AG04450 (cell line): ENCODE data around the gene NPAS3. TPM values are rescaled to one million over a fixed set of nuclear protein-coding genes. Genes with fewer than 3 reads are reported as not detected.

ENCODE experiments used
- CTCF ChIA-PET: fragments of 300-600, 350-600 bp; formaldehyde crosslinking; extraction: SDS; loops from one replicate; lab custom pipeline; 2022; ENCODE audit warnings: antibody characterized with exemption, inconsistent platforms; lab: Charles Lee
- POLR2A ChIA-PET: fragments of 350-600 bp; formaldehyde crosslinking; extraction: SDS; loops from one replicate; lab custom pipeline; 2021; ENCODE audit warnings: antibody characterized with exemption, inconsistent platforms; lab: Yijun Ruan, JAX
- DNase-seq: peaks from one replicate; pipeline ENCODE4 v3.0.0-alpha.2; 2011; ENCODE audit warnings: low read depth, low spot score
- H3K27ac ChIP-seq: one replicate; pipeline ENCODE4 v1.5.1; 2012; ENCODE audit warnings: low read depth, low read length, control low read depth
- H3K27me3 ChIP-seq: one replicate; pipeline ENCODE4 v1.6.0; 2012; ENCODE audit warnings: low read length; ENCODE audit not compliant: control insufficient read depth, insufficient read depth
- H3K4me3 ChIP-seq: 2 replicates; pipeline ENCODE4 v1.5.1; 2011; ENCODE audit warnings: mild to moderate bottlenecking, low read depth, low read length, control low read depth
- H3K9me3 ChIP-seq: 2 replicates; pipeline ENCODE4 v1.5.1; 2012; ENCODE audit warnings: low read length; ENCODE audit not compliant: control insufficient read depth, insufficient read depth
- CTCF ChIP-seq: IDR thresholded peaks from 2 replicates; pipeline ENCODE4 v1.5.1; 2011; ENCODE audit warnings: low read depth, low read length, control low read depth, inconsistent platforms
- polyA plus RNA-seq: library from polyadenylated mRNA; depleted of rRNA; stranded (reverse); fragments of >200 nt; gene quantifications from 2 replicates; pipeline ENCODE4 v1.2.3, GENCODE V29; 2011

NPAS3 gene
- polyA plus RNA-seq, 1 experiment: not detected

- Histone ChIP-seq H3K27me3 (no peaks in the 10 kb centered on the region), H3K4me3 (no peak overlapping the region), H3K27ac (no peak overlapping the region), H3K9me3 (no peaks in the 10 kb centered on the region)
- DNase-seq: no peak
- no peak for TF ChIP-seq CTCF
- POLR2A ChIA-PET: no interaction called here
- CTCF ChIA-PET: no interaction called here
These were observed 250.2 kb downstream of the NPAS3 start for GRCh38 chr14:33188880-33189279.

- Histone ChIP-seq H3K4me3 (no peak overlapping the region), H3K27ac (no peak overlapping the region), H3K9me3 (no peaks in the 10 kb centered on the region), H3K27me3 (no peaks in the 10 kb centered on the region)
- no peak for DNase-seq
- POLR2A ChIA-PET: no interaction called here
- TF ChIP-seq CTCF: no peak
- CTCF ChIA-PET: no interaction called here
These were observed 253.2 kb downstream of the NPAS3 start for GRCh38 chr14:33191855-33192254.

- CTCF ChIA-PET: interaction anchor here (1.3 kb wide), 1 partner anchor 598 kb away, joined by 3 read pairs; no protein-coding TSS in a partner anchor
- POLR2A ChIA-PET: no interaction called here
- H3K27me3 ChIP-seq: no peaks in the 10 kb centered on the region
These were observed 255.9 kb downstream of the NPAS3 start for GRCh38 chr14:33194551-33194950.

DNA sequence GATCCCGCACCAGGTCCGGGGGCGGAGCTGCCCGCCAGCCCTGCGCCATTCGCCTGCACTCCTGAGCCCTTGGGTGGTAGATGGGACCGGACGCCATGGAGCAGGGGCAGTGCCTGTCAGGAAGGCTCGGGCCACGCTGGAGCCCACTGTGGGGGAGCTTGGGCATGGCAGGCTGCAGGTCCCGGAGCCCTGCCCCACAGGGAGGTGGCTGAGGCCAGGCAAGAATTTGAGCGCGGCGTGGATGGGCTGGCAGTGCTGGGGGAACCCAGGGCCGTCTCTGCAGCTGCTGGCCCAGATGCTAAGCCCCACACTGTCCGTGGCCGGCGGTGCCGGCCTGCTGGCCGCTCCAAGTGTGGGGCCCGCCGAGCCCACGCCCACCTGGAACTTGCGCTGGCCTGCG lies 260.0 kb downstream of the NPAS3 start:
- ChIA-PET CTCF (no interaction called here), POLR2A (no interaction called here)
- peaks cover 8% of the 10 kb centered on the region for H3K9me3 ChIP-seq
- no peak overlapping the region for H3K27ac ChIP-seq
- no peaks in the 10 kb centered on the region for H3K27me3 ChIP-seq
- TF ChIP-seq CTCF: no peak
- no peak overlapping the region for H3K4me3 ChIP-seq
- no peak for DNase-seq

More at GRCh38 chr14:33194551-33194950, 255.9 kb downstream of the NPAS3 start:
- no peak for DNase-seq
- H3K27ac ChIP-seq: no peak overlapping the region
- no peak overlapping the region for H3K4me3 ChIP-seq
- TF ChIP-seq CTCF: no peak
- peaks cover 8% of the 10 kb centered on the region for H3K9me3 ChIP-seq

DNA sequence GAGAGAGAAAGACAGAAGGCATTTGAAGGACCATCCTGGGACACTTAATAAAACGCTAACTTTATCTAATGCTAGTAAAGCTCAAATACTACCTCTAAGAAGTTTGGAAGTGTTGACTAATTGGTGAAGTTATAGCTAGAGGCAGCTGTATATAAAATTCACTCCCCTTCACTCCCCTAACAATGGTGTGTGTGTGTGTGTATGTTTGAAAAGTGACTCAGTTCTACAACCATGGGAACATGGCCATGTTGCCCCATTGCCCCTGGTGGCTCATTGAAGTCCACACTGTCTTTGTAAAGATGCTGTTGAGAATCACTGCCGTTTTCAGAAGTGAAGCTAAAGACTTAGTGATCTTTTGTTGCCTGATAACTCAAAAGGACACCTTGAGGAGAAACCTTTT lies 262.4 kb downstream of the NPAS3 start:
- ChIA-PET POLR2A (no interaction called here), CTCF (no interaction called here)
- Histone ChIP-seq H3K4me3 (no peak overlapping the region), H3K9me3 (peaks cover 8% of the 10 kb centered on the region), H3K27ac (no peak overlapping the region), H3K27me3 (no peaks in the 10 kb centered on the region)
- DNase-seq: no peak
- no peak for TF ChIP-seq CTCF
